DND-41 (cell line): Measurements from ENCODE around the gene FRYL.

ENCODE experiments used
- ATAC-seq: fragments of 200-7000 bp; cut with Tn5 transposase; 3 replicates; pipeline ENCODE4 v1.9.1; 2021; ENCODE audit warnings: low read depth; ENCODE audit not compliant: insufficient read depth
- DNase-seq: peaks from one replicate; pipeline ENCODE4 v3.0.0-alpha.2; 2020
- H2AFZ ChIP-seq: 2 replicates; pipeline ENCODE4 v1.6.0; 2012; ENCODE audit warnings: low read depth, low read length
- H3K27ac ChIP-seq: 2 replicates; pipeline ENCODE4 v1.5.1; 2012; ENCODE audit warnings: low read length, inconsistent platforms
- H3K27me3 ChIP-seq: fragments of 200-600 bp; sonication (generic); 2 replicates; pipeline ENCODE4 v1.6.0; 2012; ENCODE audit warnings: low read length, mild to moderate bottlenecking, inconsistent platforms; ENCODE audit not compliant: insufficient read depth, poor library complexity
- H3K36me3 ChIP-seq: 2 replicates; pipeline ENCODE4 v1.5.1; 2012; ENCODE audit warnings: low read length, inconsistent platforms; ENCODE audit not compliant: insufficient read depth
- H3K4me1 ChIP-seq: 2 replicates; pipeline ENCODE4 v1.5.1; 2012; ENCODE audit warnings: mild to moderate bottlenecking, low read length; ENCODE audit not compliant: insufficient read depth
- H3K4me2 ChIP-seq: 2 replicates; pipeline ENCODE4 v1.6.0; 2012; ENCODE audit warnings: mild to moderate bottlenecking, moderate library complexity, low read length, inconsistent platforms; ENCODE audit not compliant: insufficient read depth
- H3K4me3 ChIP-seq, 2 experiments: fragments of 200-600 bp in 1 of 2; shearing (Covaris generic) in 1 of 2; 2 replicates each; pipeline ENCODE4 v1.5.1; 2012 to 2016; ENCODE audit warnings: inconsistent platforms in 2 of 2, low read length in 2 of 2, mild to moderate bottlenecking in 2 of 2, low read depth in 1 of 2, moderate library complexity in 1 of 2
- H3K79me2 ChIP-seq: 2 replicates; pipeline ENCODE4 v1.6.0; 2012; ENCODE audit warnings: low read length, inconsistent platforms; ENCODE audit not compliant: insufficient read depth
- H3K9ac ChIP-seq: 2 replicates; pipeline ENCODE4 v1.6.0; 2012; ENCODE audit warnings: low read depth, mild to moderate bottlenecking, inconsistent platforms, low read length, moderate library complexity
- H3K9me3 ChIP-seq: 2 replicates; pipeline ENCODE4 v1.5.1; 2012; ENCODE audit warnings: low read length, moderate library complexity, mild to moderate bottlenecking, inconsistent platforms; ENCODE audit not compliant: insufficient read depth, severe bottlenecking
- H4K20me1 ChIP-seq: 2 replicates; pipeline ENCODE4 v1.6.0; 2012; ENCODE audit warnings: low read length; ENCODE audit not compliant: insufficient read depth
- EZH2 ChIP-seq: IDR thresholded peaks from 3 replicates; pipeline ENCODE4 v1.6.1; 2012; ENCODE audit warnings: borderline replicate concordance, low read depth, mild to moderate bottlenecking, moderate library complexity, low read length, inconsistent platforms; ENCODE audit not compliant: severe bottlenecking
- TF ChIP-seq, protein P1 (sequence below): IDR thresholded peaks from 2 replicates; pipeline ENCODE4 v1.5.1; 2012; ENCODE audit warnings: borderline replicate concordance, low read length, moderate library complexity, mild to moderate bottlenecking; ENCODE audit not compliant: poor library complexity, severe bottlenecking; ENCODE audit errors: extremely low read depth

The FRYL gene

GRCh38 chr4:48484494-48485168, 295.4 kb downstream of the FRYL start:
- Histone ChIP-seq H3K4me1 (no peaks in the 10 kb centered on the region), H3K4me3 (no peak overlapping the region), H3K79me2 (no peaks in the 10 kb centered on the region), H3K27ac (no peak overlapping the region), H3K36me3 (no peaks in the 10 kb centered on the region), H3K9me3 (no peaks in the 10 kb centered on the region), H2AFZ (no peak overlapping the region), H3K27me3 (no peaks in the 10 kb centered on the region), H4K20me1 (no peaks in the 10 kb centered on the region), H3K9ac (no peak overlapping the region), H3K4me2 (no peak overlapping the region)
- ATAC-seq: no peak
- DNase-seq: no peak
- TF ChIP-seq EZH2: no peak
- TF ChIP-seq, protein P1, sequence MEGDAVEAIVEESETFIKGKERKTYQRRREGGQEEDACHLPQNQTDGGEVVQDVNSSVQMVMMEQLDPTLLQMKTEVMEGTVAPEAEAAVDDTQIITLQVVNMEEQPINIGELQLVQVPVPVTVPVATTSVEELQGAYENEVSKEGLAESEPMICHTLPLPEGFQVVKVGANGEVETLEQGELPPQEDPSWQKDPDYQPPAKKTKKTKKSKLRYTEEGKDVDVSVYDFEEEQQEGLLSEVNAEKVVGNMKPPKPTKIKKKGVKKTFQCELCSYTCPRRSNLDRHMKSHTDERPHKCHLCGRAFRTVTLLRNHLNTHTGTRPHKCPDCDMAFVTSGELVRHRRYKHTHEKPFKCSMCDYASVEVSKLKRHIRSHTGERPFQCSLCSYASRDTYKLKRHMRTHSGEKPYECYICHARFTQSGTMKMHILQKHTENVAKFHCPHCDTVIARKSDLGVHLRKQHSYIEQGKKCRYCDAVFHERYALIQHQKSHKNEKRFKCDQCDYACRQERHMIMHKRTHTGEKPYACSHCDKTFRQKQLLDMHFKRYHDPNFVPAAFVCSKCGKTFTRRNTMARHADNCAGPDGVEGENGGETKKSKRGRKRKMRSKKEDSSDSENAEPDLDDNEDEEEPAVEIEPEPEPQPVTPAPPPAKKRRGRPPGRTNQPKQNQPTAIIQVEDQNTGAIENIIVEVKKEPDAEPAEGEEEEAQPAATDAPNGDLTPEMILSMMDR: no peak

GRCh38 chr4:48483777-48484493, 296.1 kb downstream of the FRYL start:
- H3K27ac ChIP-seq: no peak overlapping the region
- H3K4me2 ChIP-seq: no peak overlapping the region
- H2AFZ ChIP-seq: no peak overlapping the region
- no peaks in the 10 kb centered on the region for H3K4me1 ChIP-seq
- H3K9ac ChIP-seq: no peak overlapping the region
- no peaks in the 10 kb centered on the region for H4K20me1 ChIP-seq
- ATAC-seq (no peak), DNase-seq (no peak)
- no peak overlapping the region for H3K4me3 ChIP-seq
- no peaks in the 10 kb centered on the region for H3K36me3 ChIP-seq
- H3K27me3 ChIP-seq: no peaks in the 10 kb centered on the region
- no peaks in the 10 kb centered on the region for H3K9me3 ChIP-seq
- no peaks in the 10 kb centered on the region for H3K79me2 ChIP-seq
- TF ChIP-seq, protein P1: no peak
- TF ChIP-seq EZH2: no peak

GRCh38 chr4:48483006-48483776, 296.9 kb downstream of the FRYL start, which contains the start of gene SLC10A4:
SLC10A4 (plus strand) TSS chr4:48483343; CDS start chr4:48483562, 219 bp downstream.
- DNase-seq: no peak
- H3K79me2 ChIP-seq: no peaks in the 10 kb centered on the region
- no peaks in the 10 kb centered on the region for H3K27me3 ChIP-seq
- no peaks in the 10 kb centered on the region for H3K4me1 ChIP-seq
- no peak within 1 kb of the TSS for H3K4me3 ChIP-seq
- H3K9me3 ChIP-seq: no peaks in the 10 kb centered on the region
- no peaks in the 10 kb centered on the region for H3K36me3 ChIP-seq
- no peak for TF ChIP-seq EZH2
- TF ChIP-seq, protein P1: no peak
- no peak within 1 kb of the TSS for H3K9ac ChIP-seq
- no peak within 1 kb of the TSS for H2AFZ ChIP-seq
- no peak for ATAC-seq
- no peak within 1 kb of the TSS for H3K4me2 ChIP-seq
- no peak within 1 kb of the TSS for H3K27ac ChIP-seq
- H4K20me1 ChIP-seq: no peaks in the 10 kb centered on the region
